Kidney epithelial cell (primary cell): Measurements from ENCODE around the gene AFF3. TPM values are rescaled to one million over a fixed set of nuclear protein-coding genes. Genes with fewer than 3 reads are reported as not detected.

Experiments
- DNase-seq: peaks from one replicate; pipeline ENCODE4 v3.0.0-alpha.2; 2010; ENCODE audit warnings: low read depth
- H3K27me3 ChIP-seq: 2 replicates; pipeline ENCODE4 v1.6.0; 2011; ENCODE audit warnings: low read length; ENCODE audit not compliant: control insufficient read depth, insufficient read depth
- H3K36me3 ChIP-seq: 2 replicates; pipeline ENCODE4 v1.5.1; 2011; ENCODE audit warnings: low read length; ENCODE audit not compliant: control insufficient read depth, insufficient read depth
- H3K4me3 ChIP-seq: 2 replicates; pipeline ENCODE4 v1.5.1; 2011; ENCODE audit warnings: low read depth, mild to moderate bottlenecking, control low read depth, low read length
- CTCF ChIP-seq: IDR thresholded peaks from 2 replicates; pipeline ENCODE4 v1.5.1; 2011; ENCODE audit warnings: mild to moderate bottlenecking, moderate library complexity, low read length, control low read depth, inconsistent platforms; ENCODE audit not compliant: insufficient read depth, poor library complexity, severe bottlenecking
- total RNA-seq: library from RNA; depleted of rRNA; stranded (reverse); fragments of >200 nt; gene quantifications from 2 replicates; pipeline ENCODE4 v1.2.3, GENCODE V29; 2015

The AFF3 gene
- total RNA-seq, 1 donor from 2014 or later: 13.9 TPM

GRCh38 chr2:99691926-99692325 is 450.5 kb downstream of the AFF3 start:
- H3K27me3 ChIP-seq: no peaks in the 10 kb centered on the region
- H3K4me3 ChIP-seq: no peak overlapping the region
- H3K36me3 ChIP-seq: no peaks in the 10 kb centered on the region
- no peak for DNase-seq
- TF ChIP-seq CTCF: no peak

DNA sequence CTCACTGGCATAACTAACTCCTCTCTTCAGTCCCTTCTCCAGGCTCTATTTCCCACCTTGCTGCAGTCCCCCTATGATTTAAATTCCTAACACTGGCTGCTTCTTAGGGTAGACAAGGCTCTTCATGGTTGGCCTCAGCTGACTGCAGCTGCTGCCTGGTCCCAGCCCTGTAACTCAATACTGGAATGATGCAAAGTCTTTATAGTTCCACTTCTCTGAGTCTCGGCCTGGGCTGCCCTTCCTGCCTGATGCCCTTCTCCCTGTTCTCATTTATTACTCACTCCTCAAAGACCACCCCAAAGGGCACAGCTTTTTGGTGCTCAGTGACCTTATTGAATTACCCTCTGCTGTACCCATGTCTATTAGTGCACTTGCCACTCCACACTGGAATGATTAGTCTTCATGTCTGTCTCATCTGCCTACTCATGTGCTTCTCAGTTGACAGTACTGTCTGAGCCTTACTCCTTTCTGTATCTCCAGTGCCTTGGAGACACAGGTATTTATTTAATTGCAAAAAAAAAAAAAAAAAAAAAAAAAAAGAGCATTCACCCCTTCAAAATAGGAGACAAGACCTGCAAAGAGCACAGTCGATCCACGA is 453.1 kb downstream of the AFF3 start:
- no peak for TF ChIP-seq CTCF
- DNase-seq: peak; percentile 9
- no peak overlapping the region for H3K4me3 ChIP-seq
- no peaks in the 10 kb centered on the region for H3K36me3 ChIP-seq
- H3K27me3 ChIP-seq: no peaks in the 10 kb centered on the region

DNA sequence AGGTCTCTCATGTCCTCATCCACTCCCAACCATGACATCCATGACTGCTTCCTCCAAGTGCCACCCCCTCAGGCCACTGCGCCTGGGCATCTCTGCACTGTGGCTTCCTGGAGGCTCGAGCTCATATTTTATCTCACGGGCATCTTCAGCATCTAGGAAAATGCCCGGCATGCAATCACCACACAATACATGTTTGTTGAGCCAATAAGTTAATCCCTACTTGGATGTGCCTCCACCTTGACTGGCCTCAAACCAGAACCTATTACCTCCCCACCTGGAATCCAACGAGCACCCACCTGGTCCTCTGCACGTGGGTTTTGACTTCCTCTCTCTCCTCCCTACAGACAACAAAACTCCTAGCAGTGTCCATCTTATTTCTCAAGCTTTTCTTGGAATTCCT is 453.7 kb downstream of the AFF3 start:
- Histone ChIP-seq H3K36me3 (no peaks in the 10 kb centered on the region), H3K27me3 (no peaks in the 10 kb centered on the region), H3K4me3 (no peak overlapping the region)
- no peak for TF ChIP-seq CTCF
- no peak for DNase-seq

DNA sequence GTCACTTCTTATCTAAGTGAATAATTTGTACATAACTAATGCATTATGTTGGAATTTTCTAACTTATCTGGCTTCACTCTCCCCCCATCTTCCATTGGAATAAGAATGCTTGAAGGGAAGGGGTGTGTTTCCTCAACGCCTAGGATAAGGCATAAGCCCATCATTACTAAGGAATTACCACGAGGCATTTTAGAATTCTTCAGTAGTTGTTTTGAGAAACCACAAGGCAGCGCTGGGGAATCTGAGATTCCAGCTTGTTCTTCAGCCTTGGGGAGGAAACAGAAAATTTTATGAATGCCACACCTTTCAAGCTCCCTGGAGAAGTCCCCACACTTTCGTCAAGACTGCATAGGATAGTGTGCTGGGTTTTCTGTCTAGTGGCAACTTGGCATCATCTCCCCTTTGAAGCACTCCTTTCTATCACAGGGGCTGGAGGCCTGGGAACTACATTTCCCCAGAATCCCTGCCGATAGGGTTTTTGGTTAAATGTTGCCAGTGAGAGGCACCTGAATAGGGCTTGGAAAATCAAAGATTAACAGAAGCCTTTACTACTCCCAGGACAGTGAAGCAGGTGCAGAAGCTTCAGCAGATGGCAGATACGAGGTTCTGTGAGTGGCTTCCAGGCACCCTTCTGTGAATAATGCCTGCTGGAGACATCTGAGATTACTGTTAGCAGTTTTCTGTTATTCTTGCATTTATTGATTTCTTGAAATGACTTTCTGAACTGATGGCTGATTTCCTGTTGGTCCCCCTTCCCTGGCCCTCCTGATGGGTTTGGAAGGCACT is 459.9 kb downstream of the AFF3 start:
- no peak for TF ChIP-seq CTCF
- Histone ChIP-seq H3K4me3 (no peak overlapping the region), H3K27me3 (no peaks in the 10 kb centered on the region), H3K36me3 (no peaks in the 10 kb centered on the region)
- DNase-seq: no peak

DNA sequence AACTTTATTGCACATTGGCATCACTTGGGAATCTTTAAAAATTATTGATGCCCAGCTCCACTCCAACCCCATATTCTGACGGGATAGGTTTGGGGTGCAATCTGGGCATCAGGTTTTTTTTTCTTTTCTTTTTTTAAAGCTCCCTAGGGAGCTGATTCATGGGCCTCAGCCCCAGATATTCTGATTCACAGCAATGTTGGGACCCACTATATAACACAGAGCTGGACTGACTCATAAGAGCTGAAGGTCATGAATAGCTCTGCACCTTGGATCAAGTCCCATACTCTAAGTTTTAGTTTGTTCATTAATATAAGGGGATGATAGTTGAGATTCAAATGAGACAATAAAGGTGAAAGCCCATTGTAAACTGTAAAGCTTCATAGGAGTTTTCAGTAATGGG is 461.4 kb downstream of the AFF3 start:
- H3K36me3 ChIP-seq: no peaks in the 10 kb centered on the region
- no peaks in the 10 kb centered on the region for H3K27me3 ChIP-seq
- DNase-seq: no peak
- no peak overlapping the region for H3K4me3 ChIP-seq
- TF ChIP-seq CTCF: no peak
